SK-N-SH (cell line): Measurements from ENCODE around the gene TMEM132D.

ENCODE experiments used
- EP300 ChIP-seq, 2 experiments: IDR thresholded peaks; 2 replicates each; pipeline versions ENCODE4 v1.4.0 to v1.6.1; 2012; ENCODE audit warnings: borderline replicate concordance in 1 of 2, low read depth in 1 of 2, low read length in 1 of 2
- FOXJ3 ChIP-seq: sonication (generic); formaldehyde crosslinking; IDR thresholded peaks from 2 replicates; pipeline ENCODE4 v1.5.1; 2020; ENCODE audit warnings: mild to moderate bottlenecking, missing genetic modification reagents
- FOXM1 ChIP-seq: IDR thresholded peaks from 2 replicates; pipeline ENCODE4 v1.4.0; 2012; ENCODE audit warnings: low read depth, mild to moderate bottlenecking
- GABPA ChIP-seq: IDR thresholded peaks from 2 replicates; pipeline ENCODE4 v1.4.0; 2012; ENCODE audit warnings: low read depth, mild to moderate bottlenecking
- GATA2 ChIP-seq: sonication (generic); formaldehyde crosslinking; IDR thresholded peaks from 2 replicates; pipeline ENCODE4 v1.5.0; 2020; ENCODE audit warnings: mild to moderate bottlenecking, missing genetic modification reagents
- JUND ChIP-seq: IDR thresholded peaks from 2 replicates; pipeline ENCODE4 v1.4.0; 2012
- MEF2A ChIP-seq: IDR thresholded peaks from 2 replicates; pipeline ENCODE4 v1.4.0; 2012; ENCODE audit warnings: low read depth, borderline replicate concordance
- MXI1 ChIP-seq: IDR thresholded peaks from 2 replicates; pipeline ENCODE4 v1.6.1; 2012; ENCODE audit warnings: mild to moderate bottlenecking, low read depth, low read length, improper control_type of control experiment
- RAD21 ChIP-seq: IDR thresholded peaks from 2 replicates; pipeline ENCODE4 v1.6.1; 2012; ENCODE audit warnings: mild to moderate bottlenecking, low read length
- SMC3 ChIP-seq: IDR thresholded peaks from 2 replicates; pipeline ENCODE4 v1.6.1; 2012; ENCODE audit warnings: low read depth, low read length, improper control_type of control experiment
- YY1 ChIP-seq: IDR thresholded peaks from 2 replicates; pipeline ENCODE4 v1.4.0; 2012; ENCODE audit warnings: low read depth, mild to moderate bottlenecking
- TF ChIP-seq, protein P1 (sequence below): fragments of 200-600 bp; sonication (generic); IDR thresholded peaks from 2 replicates; pipeline ENCODE4 v1.6.1; 2017; ENCODE audit warnings: antibody characterized with exemption, mild to moderate bottlenecking, moderate library complexity
- TF ChIP-seq, protein P2 (sequence below): fragments of 150-350 bp; IDR thresholded peaks from 2 replicates; pipeline ENCODE4 v1.6.1; 2017; ENCODE audit warnings: antibody characterized with exemption, low read length, low read depth, borderline replicate concordance
- TF ChIP-seq, protein P3 (sequence below): IDR thresholded peaks from 2 replicates; pipeline ENCODE4 v1.6.1; 2012; ENCODE audit warnings: mild to moderate bottlenecking, low read depth, low read length, moderate library complexity

DNA sequence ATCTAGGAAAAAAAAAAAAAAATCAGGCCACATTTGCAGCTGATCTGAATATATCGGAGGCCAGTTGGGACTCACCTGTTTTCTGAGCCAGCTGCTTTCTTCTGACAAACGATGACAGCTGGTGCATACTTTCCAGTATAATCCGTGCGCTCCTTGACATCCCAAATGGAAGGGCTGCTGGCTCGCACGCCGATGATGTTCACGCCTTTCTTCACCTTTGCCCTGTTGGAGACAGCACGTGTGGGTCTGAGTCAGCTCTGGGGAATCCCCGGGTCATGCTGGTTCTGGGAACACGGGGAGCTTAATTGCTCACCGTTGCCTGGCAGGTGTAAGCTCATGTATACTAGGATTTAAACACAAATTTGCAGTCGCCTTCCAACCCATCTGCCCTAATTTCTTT lies 372.8 kb downstream of the TMEM132D start:
- TF ChIP-seq GABPA (no peak), RAD21 (no peak), MXI1 (no peak), EP300 (IDR thresholded peaks at IDR 0.05; ENCODE audit: borderline replicate concordance in 1 of 2, low read depth in 1 of 2, low read length in 1 of 2) (no peak), GATA2 (CRISPR knock-in tag) (no peak), JUND (no peak), FOXM1 (no peak), YY1 (no peak), MEF2A (no peak), FOXJ3 (CRISPR knock-in tag) (no peak), SMC3 (no peak)
- TF ChIP-seq, protein P1, sequence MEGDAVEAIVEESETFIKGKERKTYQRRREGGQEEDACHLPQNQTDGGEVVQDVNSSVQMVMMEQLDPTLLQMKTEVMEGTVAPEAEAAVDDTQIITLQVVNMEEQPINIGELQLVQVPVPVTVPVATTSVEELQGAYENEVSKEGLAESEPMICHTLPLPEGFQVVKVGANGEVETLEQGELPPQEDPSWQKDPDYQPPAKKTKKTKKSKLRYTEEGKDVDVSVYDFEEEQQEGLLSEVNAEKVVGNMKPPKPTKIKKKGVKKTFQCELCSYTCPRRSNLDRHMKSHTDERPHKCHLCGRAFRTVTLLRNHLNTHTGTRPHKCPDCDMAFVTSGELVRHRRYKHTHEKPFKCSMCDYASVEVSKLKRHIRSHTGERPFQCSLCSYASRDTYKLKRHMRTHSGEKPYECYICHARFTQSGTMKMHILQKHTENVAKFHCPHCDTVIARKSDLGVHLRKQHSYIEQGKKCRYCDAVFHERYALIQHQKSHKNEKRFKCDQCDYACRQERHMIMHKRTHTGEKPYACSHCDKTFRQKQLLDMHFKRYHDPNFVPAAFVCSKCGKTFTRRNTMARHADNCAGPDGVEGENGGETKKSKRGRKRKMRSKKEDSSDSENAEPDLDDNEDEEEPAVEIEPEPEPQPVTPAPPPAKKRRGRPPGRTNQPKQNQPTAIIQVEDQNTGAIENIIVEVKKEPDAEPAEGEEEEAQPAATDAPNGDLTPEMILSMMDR: no peak
- TF ChIP-seq, protein P2, sequence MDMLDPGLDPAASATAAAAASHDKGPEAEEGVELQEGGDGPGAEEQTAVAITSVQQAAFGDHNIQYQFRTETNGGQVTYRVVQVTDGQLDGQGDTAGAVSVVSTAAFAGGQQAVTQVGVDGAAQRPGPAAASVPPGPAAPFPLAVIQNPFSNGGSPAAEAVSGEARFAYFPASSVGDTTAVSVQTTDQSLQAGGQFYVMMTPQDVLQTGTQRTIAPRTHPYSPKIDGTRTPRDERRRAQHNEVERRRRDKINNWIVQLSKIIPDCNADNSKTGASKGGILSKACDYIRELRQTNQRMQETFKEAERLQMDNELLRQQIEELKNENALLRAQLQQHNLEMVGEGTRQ: no peak
- TF ChIP-seq, protein P3, sequence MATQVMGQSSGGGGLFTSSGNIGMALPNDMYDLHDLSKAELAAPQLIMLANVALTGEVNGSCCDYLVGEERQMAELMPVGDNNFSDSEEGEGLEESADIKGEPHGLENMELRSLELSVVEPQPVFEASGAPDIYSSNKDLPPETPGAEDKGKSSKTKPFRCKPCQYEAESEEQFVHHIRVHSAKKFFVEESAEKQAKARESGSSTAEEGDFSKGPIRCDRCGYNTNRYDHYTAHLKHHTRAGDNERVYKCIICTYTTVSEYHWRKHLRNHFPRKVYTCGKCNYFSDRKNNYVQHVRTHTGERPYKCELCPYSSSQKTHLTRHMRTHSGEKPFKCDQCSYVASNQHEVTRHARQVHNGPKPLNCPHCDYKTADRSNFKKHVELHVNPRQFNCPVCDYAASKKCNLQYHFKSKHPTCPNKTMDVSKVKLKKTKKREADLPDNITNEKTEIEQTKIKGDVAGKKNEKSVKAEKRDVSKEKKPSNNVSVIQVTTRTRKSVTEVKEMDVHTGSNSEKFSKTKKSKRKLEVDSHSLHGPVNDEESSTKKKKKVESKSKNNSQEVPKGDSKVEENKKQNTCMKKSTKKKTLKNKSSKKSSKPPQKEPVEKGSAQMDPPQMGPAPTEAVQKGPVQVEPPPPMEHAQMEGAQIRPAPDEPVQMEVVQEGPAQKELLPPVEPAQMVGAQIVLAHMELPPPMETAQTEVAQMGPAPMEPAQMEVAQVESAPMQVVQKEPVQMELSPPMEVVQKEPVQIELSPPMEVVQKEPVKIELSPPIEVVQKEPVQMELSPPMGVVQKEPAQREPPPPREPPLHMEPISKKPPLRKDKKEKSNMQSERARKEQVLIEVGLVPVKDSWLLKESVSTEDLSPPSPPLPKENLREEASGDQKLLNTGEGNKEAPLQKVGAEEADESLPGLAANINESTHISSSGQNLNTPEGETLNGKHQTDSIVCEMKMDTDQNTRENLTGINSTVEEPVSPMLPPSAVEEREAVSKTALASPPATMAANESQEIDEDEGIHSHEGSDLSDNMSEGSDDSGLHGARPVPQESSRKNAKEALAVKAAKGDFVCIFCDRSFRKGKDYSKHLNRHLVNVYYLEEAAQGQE: no peak
